B cell (primary cell): ENCODE measurements around the gene KREMEN2. TPM values are rescaled to one million over a fixed set of nuclear protein-coding genes. Genes with fewer than 3 reads are reported as not detected.

ENCODE experiments used
- ATAC-seq: fragments of 200-7000 bp; cut with Tn5 transposase; one replicate; pipeline ENCODE4 v1.10.0; 2021; ENCODE audit warnings: low read depth, mild to moderate bottlenecking, moderate number of reproducible peaks, moderate library complexity
- CTCF ChIA-PET: fragments of 350-600 bp; sonication (Branson Sonifier 250); formaldehyde crosslinking; loops from one replicate; lab custom pipeline; 2021; ENCODE audit warnings: antibody characterized with exemption, inconsistent platforms; lab: Charles Lee
- POLR2A ChIA-PET: fragments of 350-600 bp; sonication (Branson Sonifier 250); formaldehyde crosslinking; loops from one replicate; lab custom pipeline; 2021; ENCODE audit warnings: antibody characterized with exemption; lab: Charles Lee
- DNase-seq: peaks from one replicate; pipeline ENCODE4 v3.0.0; 2013
- H2AFZ ChIP-seq: 2 replicates; pipeline ENCODE4 v1.6.1; 2012; ENCODE audit warnings: mild to moderate bottlenecking, low read depth, low read length; ENCODE audit not compliant: insufficient read depth, poor library complexity, severe bottlenecking
- H3K27ac ChIP-seq, 2 donors: 1 replicate in 1 of 2; 2 replicates in 1 of 2; pipeline ENCODE4 v1.5.1; 2012 to 2013; ENCODE audit warnings: low read length in 2 of 2, mild to moderate bottlenecking in 2 of 2, moderate library complexity in 1 of 2
- H3K27me3 ChIP-seq, 4 experiments: fragments of 200-600 bp in 1 of 4; sonication (generic) in 1 of 4; replicated peaks in 1 of 4; 1 replicate in 2 of 4; 2 replicates in 2 of 4; pipeline versions ENCODE4 v1.6.1 to v1.7.0; 2013 to 2016; ENCODE audit warnings: low read length in 3 of 4, mild to moderate bottlenecking in 2 of 4, mixed read lengths in 1 of 4, moderate library complexity in 1 of 4; ENCODE audit not compliant: insufficient read depth in 4 of 4, control insufficient read depth in 3 of 4; ENCODE audit errors: control extremely low read depth in 1 of 4
- H3K36me3 ChIP-seq, 2 experiments: replicated peaks in 1 of 2; 1 replicate in 1 of 2; 2 replicates in 1 of 2; pipeline versions ENCODE4 v1.6.1 to v1.7.1; 2013; ENCODE audit warnings: low read length in 1 of 2; ENCODE audit not compliant: insufficient read depth in 2 of 2, control insufficient read depth in 1 of 2; ENCODE audit errors: control extremely low read depth in 1 of 2, extremely low read depth in 1 of 2
- H3K4me1 ChIP-seq, 2 donors: fragments of 200-600 bp in 1 of 2; sonication (generic) in 1 of 2; 1 replicate in 1 of 2; 2 replicates in 1 of 2; pipeline versions ENCODE4 v1.5.1 to v1.6.1; 2013 to 2017; ENCODE audit warnings: low read length in 2 of 2; ENCODE audit not compliant: control insufficient read depth in 2 of 2, insufficient read depth in 2 of 2
- H3K4me2 ChIP-seq: replicated peaks from 2 replicates; pipeline ENCODE3; 2012; ENCODE audit warnings: mild to moderate bottlenecking, low read depth, low read length; ENCODE audit not compliant: poor library complexity, severe bottlenecking
- H3K4me3 ChIP-seq, 5 experiments: fragments of 200-600 bp in 1 of 5; sonication (generic) in 1 of 5; 1 replicate in 3 of 5; 2 replicates in 2 of 5; pipeline versions ENCODE4 v1.5.1 to v1.7.0; 2011 to 2016; ENCODE audit warnings: low read length in 4 of 5, mild to moderate bottlenecking in 4 of 5, low read depth in 2 of 5, control low read depth in 1 of 5, moderate library complexity in 1 of 5; ENCODE audit not compliant: insufficient read depth in 1 of 5; ENCODE audit errors: control extremely low read depth in 1 of 5, extremely low read depth in 1 of 5
- H3K79me2 ChIP-seq: fragments of 200-600 bp; sonication (generic); one replicate; pipeline ENCODE4 v1.6.0; 2016; ENCODE audit warnings: low read length; ENCODE audit not compliant: control insufficient read depth, insufficient read depth
- H3K9ac ChIP-seq: fragments of 200-600 bp; sonication (generic); 2 replicates; pipeline ENCODE4 v1.6.1; 2017; ENCODE audit warnings: mild to moderate bottlenecking, low read length, moderate library complexity
- H3K9me3 ChIP-seq, 3 donors: one replicate each; pipeline versions ENCODE4 v1.6.1 to v1.7.1; 2013; ENCODE audit warnings: low read length in 2 of 3; ENCODE audit not compliant: control insufficient read depth in 2 of 3, insufficient read depth in 1 of 3; ENCODE audit errors: control extremely low read depth in 1 of 3
- H4K20me1 ChIP-seq: 2 replicates; pipeline ENCODE4 v1.6.0; 2012; ENCODE audit warnings: mild to moderate bottlenecking, low read length; ENCODE audit not compliant: insufficient read depth, control insufficient read depth, poor library complexity, severe bottlenecking
- H3K27ac Mint-ChIP-seq: one replicate; pipeline ENCODE4 v1.8.0; 2021; ENCODE audit warnings: mixed read lengths
- H3K27me3 Mint-ChIP-seq: one replicate; pipeline ENCODE4 v1.8.0; 2021; ENCODE audit warnings: mixed read lengths
- H3K4me1 Mint-ChIP-seq: one replicate; pipeline ENCODE4 v1.8.0; 2021; ENCODE audit warnings: mixed read lengths
- H3K4me3 Mint-ChIP-seq: one replicate; pipeline ENCODE4 v1.8.0; 2021; ENCODE audit warnings: mixed read lengths
- H3K9me3 Mint-ChIP-seq: one replicate; pipeline ENCODE4 v1.8.0; 2022; ENCODE audit warnings: mixed read lengths; ENCODE audit not compliant: insufficient read depth
- EZH2 ChIP-seq: IDR thresholded peaks from 2 replicates; pipeline ENCODE4 v1.6.1; 2012; ENCODE audit warnings: borderline replicate concordance, low read depth, mild to moderate bottlenecking, moderate library complexity, low read length; ENCODE audit not compliant: insufficient read depth, poor library complexity, severe bottlenecking
- WGBS: methylation state at CpG from one replicate; pipeline ENCODE4 v1.1.5; 2013; ENCODE audit warnings: missing lambda C conversion rate; ENCODE audit not compliant: insufficient coverage; 5-methylcytosine and 5-hydroxymethylcytosine counted together
- intact Hi-C: fragments of 100-400 bp; cut with micrococcal nuclease; formaldehyde crosslinking; loops from one replicate; pipeline ENCODE4 v1.10.0; 2022
- polyA plus RNA-seq: library from polyadenylated mRNA; depleted of rRNA; stranded (reverse); fragments of >200 nt; gene quantifications from 2 replicates; pipeline ENCODE4 v1.2.3, GENCODE V29; 2012
- total RNA-seq, 2 donors: library from RNA; stranded (reverse); fragments of 120-200 nt in 1 of 2; gene quantifications; 1 replicate in 1 of 2; 2 replicates in 1 of 2; pipeline versions ENCODE4 v1.2.3 to v1.2.4, GENCODE V29; 2013 to 2022
- TF ChIP-seq, protein P1 (sequence below): fragments of 200-600 bp; IDR thresholded peaks from one replicate; pipeline ENCODE4 v1.8.0; 2022; ENCODE audit warnings: antibody characterized with exemption, mild to moderate bottlenecking

The KREMEN2 gene
- total and polyA plus RNA-seq, 2 donors (not counting 1 experiment from before 2014, with no cell fraction given): 0.17 to 1.1 TPM

DNA sequence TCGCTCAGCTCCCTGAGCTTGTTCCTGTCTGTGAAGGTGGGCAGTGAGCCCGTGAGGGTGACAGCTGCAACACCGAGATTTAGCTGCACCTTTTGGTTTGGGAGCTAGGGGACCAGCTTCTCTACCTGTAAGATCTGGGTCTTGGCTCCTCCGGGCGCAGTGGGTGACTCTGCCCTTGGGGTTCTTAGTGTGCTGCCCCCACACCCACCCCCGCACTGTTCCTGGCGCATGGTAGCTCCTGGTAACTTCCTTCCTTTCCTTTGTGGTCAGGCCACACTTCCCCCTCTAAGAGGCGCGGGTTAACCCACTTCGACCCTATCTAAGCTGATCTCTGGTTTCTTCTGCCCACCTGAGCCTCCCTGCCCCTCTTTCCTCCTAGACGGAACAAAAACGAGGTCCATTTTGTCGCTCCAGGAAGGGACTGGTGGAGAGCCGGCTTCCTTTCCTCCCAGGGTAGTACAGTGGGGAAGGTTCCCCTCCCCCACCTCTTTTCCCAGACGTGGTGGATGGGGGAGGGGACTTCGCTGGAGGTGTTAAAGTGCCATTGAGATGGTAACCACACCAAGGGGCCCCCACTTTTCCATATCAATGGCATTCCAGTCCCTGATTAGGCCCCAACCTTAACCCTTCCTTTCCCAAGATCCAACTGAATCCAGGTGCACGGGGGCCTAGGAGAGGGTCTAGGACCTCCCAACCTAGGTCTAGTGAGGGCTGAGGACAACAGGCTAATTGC, 44.0 kb downstream of the KREMEN2 start:
- Mint-ChIP-seq H3K4me3 (peak overlapping the region; percentile 58), H3K27ac (no peak overlapping the region)
- peaks cover 0 to 22% (median 10%) of the 10 kb centered on the region in 4 experiments for H3K27me3 ChIP-seq

DNA sequence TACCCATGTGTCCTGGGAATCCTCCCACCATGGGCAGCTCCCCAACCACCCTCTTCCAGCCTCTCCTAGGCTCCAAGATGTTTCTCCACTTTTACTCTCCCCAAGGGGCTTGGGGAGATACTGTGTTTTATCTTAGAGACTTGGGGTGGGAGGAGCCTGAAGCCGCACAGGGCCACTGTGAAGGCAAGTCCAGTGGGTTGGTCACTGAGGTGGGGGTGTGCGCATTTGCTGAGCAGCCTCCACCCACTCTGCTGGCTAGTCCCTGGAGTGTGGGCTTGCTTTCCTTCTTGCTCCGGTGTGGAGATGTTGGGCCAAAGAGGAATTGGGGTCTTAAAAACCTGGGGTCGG, 44.6 kb downstream of the KREMEN2 start:
- Histone ChIP-seq H3K4me1 (peaks cover 25 to 28% of the 10 kb centered on the region in 2 donors), H3K27me3 (peaks cover 0 to 22% (median 10%) of the 10 kb centered on the region in 4 experiments), H3K36me3 (no peaks in the 10 kb centered on the region), H2AFZ (no peak overlapping the region), H4K20me1 (no peaks in the 10 kb centered on the region), H3K27ac (no peak overlapping the region), H3K9me3 (peaks cover 0 to 14% (median 0%) of the 10 kb centered on the region in 3 donors), H3K4me2 (peak overlapping the region; percentile 76), H3K4me3 (peak overlapping the region in 1 of 5 experiments; percentile 44), H3K9ac (no peak overlapping the region), H3K79me2 (no peaks in the 10 kb centered on the region)
- Mint-ChIP-seq H3K27ac (no peak overlapping the region), H3K27me3 (peaks cover 9% of the 10 kb centered on the region), H3K9me3 (no peaks in the 10 kb centered on the region), H3K4me3 (no peak overlapping the region), H3K4me1 (peaks cover 25% of the 10 kb centered on the region)
- intact Hi-C loops: no loop called here
- TF ChIP-seq, protein P1, sequence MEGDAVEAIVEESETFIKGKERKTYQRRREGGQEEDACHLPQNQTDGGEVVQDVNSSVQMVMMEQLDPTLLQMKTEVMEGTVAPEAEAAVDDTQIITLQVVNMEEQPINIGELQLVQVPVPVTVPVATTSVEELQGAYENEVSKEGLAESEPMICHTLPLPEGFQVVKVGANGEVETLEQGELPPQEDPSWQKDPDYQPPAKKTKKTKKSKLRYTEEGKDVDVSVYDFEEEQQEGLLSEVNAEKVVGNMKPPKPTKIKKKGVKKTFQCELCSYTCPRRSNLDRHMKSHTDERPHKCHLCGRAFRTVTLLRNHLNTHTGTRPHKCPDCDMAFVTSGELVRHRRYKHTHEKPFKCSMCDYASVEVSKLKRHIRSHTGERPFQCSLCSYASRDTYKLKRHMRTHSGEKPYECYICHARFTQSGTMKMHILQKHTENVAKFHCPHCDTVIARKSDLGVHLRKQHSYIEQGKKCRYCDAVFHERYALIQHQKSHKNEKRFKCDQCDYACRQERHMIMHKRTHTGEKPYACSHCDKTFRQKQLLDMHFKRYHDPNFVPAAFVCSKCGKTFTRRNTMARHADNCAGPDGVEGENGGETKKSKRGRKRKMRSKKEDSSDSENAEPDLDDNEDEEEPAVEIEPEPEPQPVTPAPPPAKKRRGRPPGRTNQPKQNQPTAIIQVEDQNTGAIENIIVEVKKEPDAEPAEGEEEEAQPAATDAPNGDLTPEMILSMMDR: no peak
- no peak for TF ChIP-seq EZH2
- DNase-seq (no peak), ATAC-seq (no peak)
- WGBS: 97% methylated on average over 3 of the region's 4 CpGs
- POLR2A ChIA-PET: no interaction called here
- CTCF ChIA-PET: interaction anchor here (1.2 to 9.6 kb wide), 3 partner anchors 15 to 26 kb away, joined by 4 to 213 read pairs (median 8); partner anchors contain the start of genes HCFC1R1 and THOC6

More for the DNA sequence above, 44.0 kb downstream of the KREMEN2 start:
- Histone ChIP-seq H3K4me1 (peaks cover 25 to 32% of the 10 kb centered on the region in 2 donors), H3K4me3 (peak overlapping the region in 2 of 5 experiments; percentile 37 to 44), H3K79me2 (no peaks in the 10 kb centered on the region), H3K9me3 (peaks cover 0 to 18% (median 0%) of the 10 kb centered on the region in 3 donors), H3K27ac (no peak overlapping the region), H2AFZ (peak overlapping the region; percentile 58), H3K4me2 (peak overlapping the region; percentile 76), H3K36me3 (no peaks in the 10 kb centered on the region), H3K9ac (peak overlapping the region; percentile 32), H4K20me1 (no peaks in the 10 kb centered on the region)
- DNase-seq: peak; percentile 49
- TF ChIP-seq, protein P1: no peak
- TF ChIP-seq EZH2: no peak
- CTCF ChIA-PET: interaction anchor here (0.9 to 9.6 kb wide), 5 partner anchors 16 to 121 kb away, joined by 3 to 213 read pairs (median 6); partner anchors contain the start of genes HCFC1R1 and THOC6
- POLR2A ChIA-PET: no interaction called here
- intact Hi-C loops: no loop called here
- peaks cover 9% of the 10 kb centered on the region for H3K27me3 Mint-ChIP-seq
- ATAC-seq: no peak
- H3K4me1 Mint-ChIP-seq: peaks cover 26% of the 10 kb centered on the region
- no peaks in the 10 kb centered on the region for H3K9me3 Mint-ChIP-seq
- 2% methylated on average over 10 of the region's 17 CpGs for WGBS
